GM18861 (cell line): ENCODE data around the gene CDT1.

Experiments used
- ATAC-seq: cut with Tn5 transposase; IDR thresholded peaks from one replicate; pipeline ENCODE4 v1.9.1; 2021; ENCODE audit not compliant: unreplicated experiment

The CDT1 gene

DNA sequence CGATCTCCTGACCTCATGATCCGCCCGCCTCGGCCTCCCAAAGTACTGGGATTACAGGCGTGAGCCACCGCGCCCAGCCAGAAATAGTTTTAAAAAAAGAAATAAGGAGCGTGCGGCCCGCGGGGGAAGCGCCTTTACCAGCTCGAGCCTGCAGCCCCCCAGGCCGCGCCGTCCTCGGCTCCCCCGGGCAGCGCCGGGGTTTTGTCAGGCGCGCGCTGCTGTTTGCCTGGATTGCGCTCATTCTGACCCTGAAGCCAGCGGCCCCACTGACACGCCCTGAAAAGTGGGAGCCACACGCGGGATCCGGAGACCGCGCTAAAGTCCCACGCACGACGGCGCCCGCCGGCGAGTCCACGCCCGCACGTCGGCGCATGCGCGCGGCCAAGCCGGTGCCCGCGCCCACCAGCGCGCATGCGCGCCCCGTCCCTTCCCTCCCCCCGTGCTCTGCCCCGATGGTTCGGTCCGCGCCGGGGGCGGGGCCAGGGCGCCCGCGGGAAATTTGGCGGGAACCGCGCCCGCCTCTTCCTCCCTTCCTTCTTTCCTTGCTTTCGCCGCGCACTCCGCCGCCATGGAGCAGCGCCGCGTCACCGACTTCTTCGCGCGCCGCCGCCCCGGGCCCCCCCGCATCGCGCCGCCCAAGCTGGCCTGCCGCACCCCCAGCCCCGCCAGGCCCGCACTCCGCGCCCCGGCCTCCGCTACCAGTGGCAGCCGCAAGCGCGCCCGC is at the start of gene CDT1:
CDT1 (plus strand) TSS at position 526 of the 724 bp plus-strand sequence; CDS start at position 569, 43 bp downstream.
- peak; percentile 38 for ATAC-seq

DNA sequence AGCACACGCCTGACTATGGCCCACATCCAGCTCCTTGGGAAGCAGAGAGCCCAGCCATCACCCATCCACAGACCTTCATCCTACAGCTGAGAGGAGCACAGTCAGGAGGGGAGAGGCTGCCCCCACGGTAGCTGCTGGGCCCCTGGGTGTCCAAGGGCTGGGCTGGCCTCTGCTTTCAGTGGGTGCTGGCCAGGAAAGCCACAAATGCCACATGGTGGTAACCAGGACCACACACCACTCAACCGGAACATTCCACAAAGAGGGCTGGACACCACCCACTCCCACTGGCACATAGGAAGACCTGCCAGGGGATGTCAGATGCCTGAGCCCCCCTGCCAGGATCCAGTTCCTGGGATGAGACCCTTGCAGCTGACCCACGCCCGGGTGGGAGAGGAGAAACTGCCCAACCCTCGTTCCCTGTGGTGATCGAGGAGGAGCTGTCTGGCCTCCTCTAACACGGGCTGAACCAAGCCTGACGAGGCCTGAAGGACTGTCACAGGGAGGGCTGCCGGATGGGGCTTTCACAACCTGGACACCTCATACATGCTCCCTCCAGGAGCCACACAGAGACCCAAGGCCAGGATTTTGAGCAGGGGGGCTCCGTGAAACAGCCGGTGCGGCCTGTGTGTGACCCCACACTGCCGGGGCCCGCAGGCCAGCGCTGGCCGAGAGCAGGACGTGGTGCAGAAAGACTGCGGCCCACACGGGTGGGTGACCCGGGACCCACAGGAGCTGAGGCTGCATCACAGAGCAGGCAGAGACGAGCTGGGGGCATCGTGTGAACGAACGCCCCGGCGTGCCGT is 49.3 kb upstream of the CDT1 start:
- no peak for ATAC-seq

DNA sequence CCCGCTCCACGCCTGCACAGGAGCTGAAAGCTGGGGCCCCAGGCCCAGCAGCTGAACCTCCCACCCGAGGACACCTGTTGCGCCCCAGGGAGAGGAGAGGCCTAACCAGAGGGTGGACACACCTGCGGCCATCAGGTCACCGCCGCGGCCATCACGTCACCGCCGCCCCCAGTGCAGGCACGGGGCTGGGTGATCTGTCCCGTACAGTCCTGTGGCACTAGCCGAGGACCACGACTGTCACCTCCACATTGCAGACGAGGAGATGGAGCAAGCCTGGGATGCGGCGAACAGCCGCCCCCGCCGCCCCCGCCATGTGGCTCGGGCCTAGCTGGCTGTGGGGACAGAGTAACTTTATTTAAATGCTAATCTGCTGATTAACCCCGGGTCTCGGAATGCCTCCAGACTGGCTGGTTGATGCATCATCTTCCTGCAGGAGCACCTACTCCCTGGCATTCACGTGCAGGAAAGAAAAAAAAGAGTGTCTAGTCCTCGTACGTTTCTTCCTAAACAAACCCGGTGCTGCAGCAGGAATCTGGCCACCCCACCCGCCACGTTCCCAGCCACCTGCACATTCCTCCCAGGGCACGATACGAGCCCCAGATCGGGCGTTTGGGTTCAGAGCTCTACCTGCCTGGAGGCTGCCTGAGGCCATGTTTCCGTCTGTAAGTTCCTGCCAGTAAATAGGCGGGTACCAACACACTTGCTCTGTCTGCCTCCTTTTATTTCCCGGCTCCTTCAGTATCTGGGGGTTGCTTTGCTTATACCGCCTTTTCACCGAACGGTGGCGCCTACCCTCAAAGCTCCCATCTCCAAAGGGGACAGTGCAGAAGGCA is 48.5 kb upstream of the CDT1 start:
- ATAC-seq = no peak

DNA sequence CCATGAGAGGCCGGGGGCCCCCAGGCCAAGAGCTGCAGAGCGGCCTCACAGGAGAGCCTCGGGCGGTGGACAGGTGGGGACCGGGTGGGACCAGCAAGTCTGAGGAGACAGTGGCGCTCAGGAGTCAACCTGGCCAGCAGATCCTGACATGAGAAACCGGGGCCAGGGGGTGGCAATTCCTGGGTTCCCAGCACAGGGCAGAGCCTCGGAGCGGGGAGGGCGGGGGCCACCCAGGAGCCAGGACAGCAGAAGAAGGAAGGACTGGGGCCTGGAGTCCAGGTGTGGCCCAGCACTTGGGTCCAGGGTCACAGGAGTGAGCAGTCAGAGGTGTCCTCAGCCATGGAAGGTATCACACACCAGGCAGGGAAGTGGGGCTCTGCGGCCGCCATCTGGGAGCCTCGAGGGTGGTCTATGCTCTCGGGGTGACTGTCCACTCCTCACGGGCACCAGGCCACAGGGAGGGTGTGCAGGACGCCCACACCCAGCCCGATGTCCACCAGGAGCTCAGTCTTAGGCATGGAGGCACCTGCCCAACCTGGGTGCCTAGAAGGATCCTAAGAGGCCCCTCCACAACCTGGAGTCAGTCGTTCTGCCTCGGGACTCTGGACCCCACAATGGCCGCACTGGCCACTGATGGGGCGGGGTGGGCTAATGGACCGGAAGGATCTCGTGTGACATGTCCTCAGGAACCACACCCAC is 47.7 kb upstream of the CDT1 start:
- no peak for ATAC-seq

DNA sequence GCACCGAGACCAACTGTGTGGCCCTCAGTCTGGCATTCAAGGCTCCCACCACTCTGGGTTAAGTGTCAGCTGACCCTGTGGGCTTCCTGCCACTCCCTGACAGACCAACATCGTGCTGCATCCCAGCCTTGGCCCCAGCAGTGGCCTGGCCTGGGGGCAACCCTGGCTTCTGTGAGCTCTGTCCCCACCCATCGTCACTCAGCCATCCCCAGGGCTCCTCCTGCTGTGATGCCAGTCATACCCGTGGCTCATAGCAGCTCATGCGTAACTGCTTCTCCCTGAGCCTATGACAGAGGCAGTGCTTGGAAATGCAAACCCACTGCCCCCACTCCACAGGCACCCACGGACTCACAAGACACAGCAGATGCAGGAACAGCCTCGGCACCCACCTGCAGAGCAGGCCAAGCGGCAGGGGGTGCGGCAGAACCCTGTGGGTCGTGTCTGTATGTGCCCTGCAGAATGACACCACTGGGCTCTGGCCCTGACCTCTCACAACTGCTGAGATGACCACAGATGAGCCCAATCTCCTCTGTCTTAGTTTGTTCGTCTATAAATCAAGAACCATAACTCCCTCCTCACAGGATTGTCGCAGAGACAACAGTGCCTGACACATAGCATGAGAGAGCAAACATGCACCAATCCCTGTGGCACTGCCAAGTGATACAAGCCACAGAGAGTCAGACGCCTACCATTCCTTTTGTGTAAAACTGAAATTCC is 45.2 kb upstream of the CDT1 start:
- ATAC-seq = no peak

DNA sequence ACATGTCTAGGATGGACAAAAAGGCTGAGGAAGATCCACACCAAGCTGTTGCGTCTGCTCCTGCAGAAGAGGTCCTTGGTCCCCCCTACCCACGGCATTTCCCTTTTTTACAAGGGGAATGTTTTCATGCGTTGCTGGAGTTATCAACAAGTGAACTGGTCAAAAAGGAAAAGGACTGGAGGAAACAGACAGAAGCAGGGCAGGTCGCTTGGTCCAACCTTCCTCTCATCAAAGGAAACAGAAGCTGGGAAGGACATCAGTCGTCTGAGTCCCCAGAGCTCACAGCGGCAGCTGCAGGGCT is 44.7 kb upstream of the CDT1 start:
- no peak for ATAC-seq

DNA sequence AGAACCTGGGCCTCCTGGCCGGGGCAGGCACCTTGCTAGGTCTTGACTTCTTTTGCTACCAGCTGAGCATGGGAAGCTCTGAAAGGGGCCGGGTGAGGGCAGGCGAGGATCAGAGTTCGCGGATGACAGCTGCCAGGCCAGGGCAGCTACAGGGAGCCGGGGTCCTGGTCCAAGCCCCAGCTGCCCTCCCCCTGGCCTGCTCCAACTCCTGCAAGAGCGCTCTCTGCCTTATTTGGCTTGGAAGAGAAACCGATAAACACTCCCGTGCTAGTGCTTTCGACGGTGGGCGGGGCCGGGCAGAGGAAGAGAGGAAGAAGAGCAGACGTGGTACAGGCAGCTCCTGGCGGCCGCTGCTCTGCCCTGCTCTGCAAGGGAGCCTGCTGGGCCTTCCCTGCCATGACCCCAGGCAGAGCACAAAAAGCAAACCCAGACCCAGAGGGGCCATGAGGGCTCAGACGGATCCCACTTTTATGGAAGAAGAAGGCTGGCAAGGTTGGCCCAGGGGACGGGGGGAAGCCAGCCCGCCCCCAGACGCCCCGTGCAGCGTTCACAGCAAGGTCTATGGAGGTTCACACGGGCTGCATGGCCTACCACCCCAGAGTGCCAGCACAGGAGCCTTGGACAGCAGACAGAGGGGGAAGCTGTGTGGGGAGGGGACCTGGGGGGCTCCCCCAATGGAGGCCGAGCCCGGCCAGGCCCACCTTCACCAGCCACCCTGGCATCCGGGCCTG is 44.2 kb upstream of the CDT1 start:
- no peak for ATAC-seq

DNA sequence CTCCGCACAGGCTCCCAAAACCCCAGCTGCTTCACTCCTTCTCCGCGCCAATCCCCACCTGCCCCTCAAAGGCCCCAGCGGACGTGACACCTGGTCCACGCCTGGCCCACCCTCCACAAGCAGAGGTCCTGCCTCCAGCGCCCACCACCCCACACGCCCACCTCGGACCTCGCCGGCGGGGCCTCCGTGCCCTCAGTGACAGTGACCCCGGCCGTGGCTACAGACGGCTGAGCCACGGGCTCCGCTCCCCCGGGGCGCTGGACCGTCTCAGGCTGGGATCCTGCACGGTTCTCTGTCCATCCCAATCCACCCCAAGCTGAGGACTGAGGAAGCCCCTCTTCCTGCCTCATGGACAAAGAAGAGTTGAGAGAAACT is 43.6 kb upstream of the CDT1 start:
- no peak for ATAC-seq

DNA sequence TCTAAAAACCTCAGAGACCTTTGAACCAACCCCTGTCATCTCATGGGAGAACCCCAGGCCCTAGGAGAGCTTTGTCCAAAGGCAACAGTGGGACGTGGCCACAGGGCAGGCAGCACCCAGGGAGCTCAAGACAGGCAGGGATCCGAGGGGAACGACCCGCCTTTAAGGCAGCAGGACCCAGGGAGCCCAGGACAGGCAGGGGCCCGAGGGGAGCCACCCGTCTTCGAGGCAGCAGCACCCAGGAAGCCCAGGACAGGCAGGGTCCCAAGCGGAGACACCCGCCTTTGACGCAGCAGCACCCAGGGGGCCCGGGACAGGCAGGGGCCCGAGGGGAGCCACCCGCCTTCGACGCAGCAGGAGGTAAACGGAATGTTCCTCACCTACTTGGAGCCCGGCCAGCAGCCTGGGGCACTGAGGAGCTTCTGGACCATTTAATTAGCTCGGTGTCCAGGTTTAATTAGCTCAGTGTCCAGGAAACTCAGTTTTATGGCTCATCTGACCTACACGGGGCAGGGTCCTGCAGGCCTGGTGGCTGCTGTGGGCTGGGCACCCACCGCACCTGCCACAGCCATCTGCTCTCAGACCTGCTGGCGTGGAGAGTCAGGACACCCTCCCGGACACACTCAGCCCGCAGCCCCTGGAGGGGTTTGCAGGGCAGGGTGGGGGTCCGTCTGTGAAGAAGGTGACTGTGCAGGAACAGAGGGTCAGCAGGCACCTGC is 43.0 kb upstream of the CDT1 start:
- no peak for ATAC-seq

DNA sequence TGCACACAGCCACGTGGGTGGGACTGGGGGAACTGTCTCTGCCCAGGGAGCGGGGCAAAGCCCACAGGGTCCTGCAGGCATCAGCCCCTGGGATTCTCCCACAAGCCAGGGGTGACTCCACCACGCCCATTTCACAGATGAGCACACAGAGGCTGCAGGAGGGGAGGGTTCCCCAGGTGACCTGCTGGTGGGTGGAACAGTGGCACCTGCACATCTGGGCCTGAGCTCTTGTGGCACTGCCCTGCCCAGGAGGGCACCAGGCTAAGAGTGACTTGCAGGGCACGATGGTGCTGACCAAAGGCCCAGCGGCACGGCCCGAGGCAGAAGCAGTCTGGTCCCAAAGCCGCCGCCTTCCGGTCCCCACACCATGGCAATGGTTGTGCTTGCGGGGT is 42.5 kb upstream of the CDT1 start:
- ATAC-seq = no peak

DNA sequence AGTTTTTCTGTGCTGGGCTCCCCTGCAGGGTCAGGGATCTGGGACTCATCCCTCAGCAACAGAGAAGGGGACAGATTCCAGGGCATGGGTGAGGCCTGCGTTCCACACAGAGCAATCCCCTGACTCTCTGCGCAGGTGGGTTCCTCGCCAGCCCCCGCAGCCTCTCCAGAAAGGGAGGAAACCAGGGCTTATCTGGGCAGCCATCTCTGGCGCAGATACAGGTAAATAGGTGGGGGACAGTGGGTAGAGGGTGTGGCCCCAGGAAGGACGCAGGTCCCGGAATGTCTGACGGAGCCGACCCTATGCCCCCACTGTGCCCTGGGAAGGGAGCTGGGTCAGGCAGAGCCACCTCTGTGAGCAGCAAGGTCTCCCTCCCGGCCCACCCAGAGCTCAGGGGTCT is 41.8 kb upstream of the CDT1 start:
- no peak for ATAC-seq

DNA sequence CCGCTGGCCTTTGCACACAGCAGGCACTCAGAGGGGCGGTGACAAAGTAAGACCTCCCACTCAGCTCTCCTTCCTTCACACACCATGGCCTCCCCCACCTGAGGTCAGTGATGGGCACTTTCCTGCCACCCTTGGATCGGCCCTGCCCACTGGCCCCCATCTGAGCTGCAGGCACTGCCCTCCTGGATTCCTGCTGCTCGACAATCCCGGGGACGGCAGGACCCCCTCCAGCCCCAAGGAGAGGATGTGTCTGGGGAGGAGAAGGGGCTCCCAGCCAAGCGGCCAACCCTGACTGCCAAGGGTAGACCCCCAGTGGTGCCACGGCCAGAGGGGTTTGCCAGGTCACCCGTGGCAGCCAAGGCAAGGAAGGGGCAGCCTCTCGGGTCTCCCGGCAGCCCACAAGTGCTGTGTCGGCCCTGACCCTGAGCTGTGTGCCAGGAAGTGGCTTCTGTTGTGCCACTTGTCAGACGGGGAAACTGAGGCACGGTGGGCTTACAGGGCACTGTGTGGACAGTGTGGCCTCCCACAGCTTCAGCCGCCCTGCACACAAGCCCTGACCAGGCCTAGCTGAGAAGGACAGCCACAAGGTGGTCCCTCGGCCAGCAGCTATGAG is 41.2 kb upstream of the CDT1 start:
- ATAC-seq = no peak

DNA sequence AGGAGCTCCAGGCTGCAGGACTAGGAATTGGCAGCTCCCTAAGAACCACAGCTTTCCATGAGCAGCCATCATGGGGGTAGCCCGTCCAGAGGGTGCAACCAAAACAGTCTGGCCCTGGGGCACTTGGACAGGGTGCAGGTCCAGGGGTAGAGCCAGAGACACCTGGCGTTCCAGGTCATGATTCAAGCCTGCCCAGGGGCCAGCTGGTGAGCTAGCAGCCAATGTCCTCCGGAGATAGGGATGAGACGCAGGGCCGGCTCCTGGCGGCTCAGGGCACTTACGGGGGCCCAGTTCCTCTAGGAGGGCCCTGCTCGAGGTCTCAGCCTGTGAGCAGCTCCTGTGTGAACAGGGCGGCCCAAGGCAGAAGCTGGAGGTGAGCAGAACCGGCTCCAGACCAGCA is 40.6 kb upstream of the CDT1 start:
- no peak for ATAC-seq

DNA sequence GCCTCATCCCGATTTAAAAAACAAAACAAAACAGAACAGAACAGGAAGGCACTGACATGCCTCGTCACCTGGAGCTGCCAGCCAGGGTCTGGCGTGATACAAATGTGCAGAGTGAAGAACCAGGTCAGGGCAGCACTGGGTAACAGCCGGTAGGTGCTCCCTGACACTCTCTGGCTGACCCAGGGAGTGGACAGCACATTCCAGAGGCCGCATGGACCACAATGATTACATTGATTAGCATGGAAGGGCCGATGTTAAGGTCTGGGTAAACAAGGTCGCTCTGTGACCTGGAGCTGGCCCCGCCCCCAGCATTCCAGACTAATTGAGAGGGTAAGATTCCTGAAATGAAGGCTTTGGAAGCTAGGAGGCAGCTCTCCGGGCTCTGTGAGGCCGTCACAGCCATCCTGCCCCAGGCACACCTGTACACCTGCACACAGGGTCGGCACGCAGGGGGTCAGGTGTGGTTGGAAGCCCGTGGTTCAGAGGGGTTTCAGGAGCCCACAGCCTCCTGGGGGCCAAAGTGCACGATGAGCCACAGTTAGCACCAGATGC is 40.0 kb upstream of the CDT1 start:
- ATAC-seq = no peak

DNA sequence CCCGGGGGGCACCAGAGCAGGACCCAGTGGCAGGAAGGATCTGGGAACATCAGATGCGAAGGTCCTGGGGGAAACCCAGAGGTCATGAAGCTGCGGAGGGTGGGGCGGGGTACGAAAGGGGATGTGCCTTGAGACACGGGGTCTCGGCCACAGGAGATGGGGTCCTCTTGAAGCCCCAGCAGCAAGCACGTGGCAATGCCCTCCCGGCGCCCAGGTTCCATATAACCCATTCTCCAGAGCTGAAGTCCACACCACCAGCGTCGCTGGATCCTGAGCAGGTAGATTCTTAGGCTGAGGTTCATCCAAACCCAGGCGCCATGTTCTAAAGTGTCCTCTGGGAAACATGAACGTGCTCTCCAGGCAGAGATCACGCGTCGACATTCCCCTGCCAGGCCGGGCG is 39.5 kb upstream of the CDT1 start:
- ATAC-seq = no peak

DNA sequence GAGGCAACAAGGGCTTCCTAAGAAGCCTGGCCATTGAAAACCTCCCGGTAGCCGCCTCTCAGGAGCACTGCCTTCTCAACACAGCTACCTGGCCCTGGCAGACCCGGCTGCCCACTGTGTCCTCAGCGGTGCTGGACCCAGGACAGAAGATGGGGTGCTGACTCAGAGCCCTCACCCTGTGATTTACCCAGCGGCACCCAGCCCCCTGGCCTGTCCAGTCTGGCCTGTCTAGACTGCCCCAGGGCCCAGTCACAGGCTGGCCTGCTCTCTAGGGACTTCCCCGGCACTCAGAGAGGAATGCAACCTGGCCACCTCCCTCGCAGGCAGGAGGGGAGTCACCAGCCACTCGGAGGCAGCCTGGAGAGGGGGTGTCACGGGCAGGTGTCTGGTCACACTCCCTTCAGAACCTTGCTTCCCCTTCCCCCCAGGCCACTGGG is 38.7 kb upstream of the CDT1 start:
- no peak for ATAC-seq

DNA sequence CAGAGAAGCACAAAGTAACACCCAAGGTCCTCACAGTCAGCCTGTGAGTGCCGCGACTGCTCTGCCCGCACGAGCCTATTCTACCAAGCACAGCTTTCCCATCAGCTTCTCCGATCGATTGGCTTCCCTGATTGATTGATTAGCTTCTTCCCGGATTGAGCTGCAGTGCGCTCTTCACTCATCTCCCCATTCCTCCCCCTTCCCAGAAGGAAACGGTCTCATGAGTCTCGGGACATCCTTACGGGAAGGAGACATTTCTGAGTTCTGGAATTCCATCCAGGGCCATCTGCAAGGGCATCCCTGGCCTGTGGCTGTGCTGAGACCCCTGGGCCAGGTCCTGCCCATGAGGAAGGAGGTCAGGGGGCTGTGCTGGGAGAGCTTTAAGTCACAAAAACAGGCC is 36.6 kb upstream of the CDT1 start:
- no peak for ATAC-seq

DNA sequence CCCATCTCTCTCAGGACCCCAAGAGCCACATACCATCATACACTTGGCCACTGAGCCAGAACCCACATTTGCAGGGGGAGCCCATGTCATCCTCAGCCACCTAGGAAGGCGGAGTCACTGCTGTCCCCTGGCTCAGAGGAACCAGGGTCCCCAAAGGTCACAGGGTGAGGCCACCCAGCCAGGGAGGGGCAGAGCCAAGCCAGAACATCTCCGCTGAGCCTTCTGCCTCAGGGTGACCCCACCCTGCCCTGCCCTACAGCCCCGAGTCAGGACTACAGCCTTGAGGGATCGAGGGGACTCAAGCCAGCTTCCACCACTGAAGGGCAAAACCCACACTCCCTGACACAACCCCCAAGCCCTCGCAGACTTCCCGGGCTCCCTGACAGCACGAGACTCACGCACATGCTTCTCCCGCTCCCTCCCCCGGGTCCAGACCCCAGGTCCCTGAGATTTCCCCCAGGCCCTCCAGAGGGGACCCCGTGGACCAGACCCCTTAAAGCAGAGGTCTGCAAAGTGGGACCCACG is 36.0 kb upstream of the CDT1 start:
- ATAC-seq = no peak
